Measurements from ENCODE around the gene DRC3.
"Not testable (repeated sequence)": the region's sequence is repeated elsewhere in the genome, so short reads cannot be mapped to it uniquely, and the experiment has no call there.

GRCh38 chr17:17939941-17940340, 32.7 kb upstream of the DRC3 start:
- not testable (repeated sequence) for TF ChIP-seq ZFX (IDR thresholded peaks at IDR 0.05; ENCODE audit: borderline replicate concordance); CTCF (IDR thresholded peaks at IDR 0.05)
